ENCODE measurements around the gene CD300LD.

The CD300LD gene

DNA sequence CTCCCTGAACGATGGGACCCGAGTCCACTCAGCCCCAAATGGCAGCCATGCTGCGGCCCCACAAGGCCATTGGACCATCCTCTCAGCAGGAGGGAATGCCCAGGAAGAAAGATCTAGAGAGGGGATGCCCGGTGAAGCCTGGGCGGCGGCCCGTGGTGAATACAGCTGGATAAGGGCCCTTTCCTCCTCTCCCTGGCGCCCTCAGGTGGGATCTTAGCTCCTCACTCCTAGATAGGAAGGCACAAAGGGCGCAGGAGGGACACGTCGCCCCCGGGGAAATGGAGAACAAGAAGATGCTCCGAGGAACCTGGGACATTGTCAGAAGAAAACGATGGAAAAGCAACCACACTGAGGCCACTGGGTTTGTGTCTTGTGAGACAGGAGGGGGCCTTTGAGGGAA is 48.7 kb downstream of the CD300LD start:
- no peak for DNase-seq

DNA sequence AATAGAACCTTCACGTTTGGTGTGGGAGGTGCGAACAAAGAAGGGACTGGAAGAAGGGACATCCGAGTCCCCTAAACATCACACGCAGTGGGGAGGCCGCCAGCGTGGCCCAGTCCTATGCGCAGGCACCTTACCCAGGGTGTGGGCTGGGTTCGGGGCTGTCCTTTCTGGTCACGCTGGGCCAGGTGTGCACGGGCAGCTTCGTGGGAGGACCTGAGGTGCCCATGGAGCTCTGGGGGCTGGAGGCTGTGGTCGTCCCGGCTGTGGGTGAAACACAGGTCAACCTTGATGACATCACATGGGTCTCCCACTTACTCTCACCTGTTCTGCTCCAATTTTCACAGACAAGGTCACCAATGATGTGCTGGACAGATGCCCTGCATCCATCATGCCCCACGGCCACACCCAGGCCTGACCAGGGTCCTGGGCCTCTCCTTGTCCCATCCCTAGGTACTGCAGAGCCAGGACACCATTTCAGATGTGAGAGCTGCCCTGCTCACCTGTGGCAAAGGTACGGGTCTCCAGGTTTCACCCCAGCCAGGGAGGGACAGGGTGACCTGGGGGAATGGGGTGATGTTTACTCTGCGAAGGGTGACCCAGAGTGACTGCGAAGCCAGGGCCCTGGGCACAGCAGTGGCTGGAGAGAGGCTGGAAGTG is 49.2 kb downstream of the CD300LD start:
- DNase-seq, result no peak

- no peak for DNase-seq
These were observed 49.9 kb downstream of the CD300LD start for GRCh38 chr17:74542166-74542565.

DNA sequence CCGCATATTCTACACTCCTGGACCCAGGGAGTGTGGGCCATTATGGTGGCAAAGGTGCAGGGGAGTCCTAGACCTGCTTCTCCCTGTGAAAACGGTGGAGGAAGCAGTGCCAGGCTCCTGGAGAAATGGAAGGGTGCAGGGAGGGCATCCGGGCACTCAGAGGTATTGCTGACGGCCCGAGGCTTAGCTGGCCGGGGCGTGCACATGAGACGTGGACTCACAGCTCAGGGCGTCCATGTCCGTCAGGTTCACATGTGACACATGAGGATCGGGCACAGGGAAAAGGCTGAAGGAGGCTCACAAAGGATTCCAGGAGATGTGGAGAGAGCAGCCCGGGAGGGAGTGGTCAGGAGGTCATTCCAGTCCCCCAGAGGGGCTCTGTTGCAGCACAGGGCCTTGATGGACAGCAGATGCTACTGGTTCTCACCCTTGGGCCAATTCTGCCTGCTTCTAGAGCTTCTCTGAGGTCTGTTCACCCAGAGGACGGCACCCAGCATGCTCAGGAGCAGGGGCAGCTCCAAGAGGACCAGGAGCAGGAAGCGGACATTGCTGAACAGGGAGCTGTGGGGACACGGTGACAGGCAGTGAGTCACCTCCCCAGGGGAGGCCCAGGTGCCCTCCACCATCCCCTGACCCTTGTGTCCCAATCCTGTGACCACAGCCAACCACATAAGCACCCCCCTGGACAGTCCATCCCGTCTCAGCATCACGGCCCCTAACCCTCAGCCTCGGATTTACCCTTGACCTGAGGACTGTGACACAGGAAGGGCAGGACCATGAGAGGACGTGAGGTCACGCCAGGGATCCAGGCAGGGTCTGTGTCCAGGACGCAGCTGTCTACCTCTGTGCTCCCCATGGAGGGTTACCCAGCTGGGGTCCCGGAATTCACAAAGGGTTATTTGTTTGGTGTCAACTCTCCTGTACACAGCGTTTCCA is 50.6 kb downstream of the CD300LD start:
- no peak for DNase-seq

DNA sequence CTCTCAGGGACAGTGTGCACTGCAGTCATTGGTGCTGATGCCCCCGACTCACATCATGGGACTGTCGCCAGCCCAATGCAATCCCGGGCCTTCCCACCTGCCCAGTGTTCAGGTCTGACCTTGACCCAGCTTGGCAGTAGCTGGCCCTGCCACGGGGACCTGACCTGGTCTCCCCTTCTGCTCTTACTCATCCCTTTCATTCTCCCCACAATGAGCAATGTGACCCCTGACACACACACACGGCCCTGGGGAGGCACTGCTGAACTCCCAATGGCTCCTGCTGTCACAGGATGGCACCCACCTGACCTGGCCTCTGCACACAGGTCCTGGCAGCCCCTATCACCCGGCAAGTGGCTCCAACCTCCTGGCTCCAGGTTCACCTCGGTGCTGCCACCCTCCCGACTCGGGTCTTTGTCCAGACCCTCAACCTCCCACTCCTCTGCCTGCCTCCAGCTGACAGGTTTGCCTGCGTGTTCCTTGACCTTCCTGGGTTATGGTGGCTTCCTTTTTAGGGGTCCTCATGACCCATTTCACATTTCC is 52.7 kb downstream of the CD300LD start:
- DNase-seq, result no peak

- no peak for DNase-seq
These were observed 55.2 kb downstream of the CD300LD start for GRCh38 chr17:74536890-74537289.

- DNase-seq, result peak; percentile 26
These were observed 60.0 kb downstream of the CD300LD start for GRCh38 chr17:74532115-74532514.

GRCh38 chr17:74531231-74531761 is 60.8 kb downstream of the CD300LD start, which contains the start of gene CD300LB:
Gene CD300LB, minus strand, starts transcription at chr17:74531475. Its CDS starts 125 bp downstream, at chr17:74531350.
- peak; percentile 41 for DNase-seq

DNA sequence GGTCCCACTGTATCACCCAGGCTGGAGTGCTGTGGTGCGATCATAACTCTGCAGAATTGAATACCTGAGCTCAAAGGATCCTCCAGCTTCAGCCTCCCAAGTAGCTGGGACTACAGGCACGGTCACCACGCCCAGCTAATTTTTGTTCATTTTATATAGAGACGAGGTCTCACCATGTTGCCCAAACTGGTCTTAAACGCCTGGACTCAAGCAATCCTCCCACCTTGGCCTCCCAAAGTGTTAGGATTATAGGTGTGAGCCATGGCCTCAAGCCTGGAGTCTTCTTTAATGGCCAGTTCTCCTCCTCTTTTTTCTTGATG is 61.3 kb downstream of the CD300LD start:
- peak; percentile 22 for DNase-seq
